Measurements from ENCODE around the gene MRAS.

MRAS gene

GRCh38 chr3:138336454-138336999, 11.9 kb upstream of the MRAS start:
- no peak for DNase-seq (ENCODE audit: low read depth)

GRCh38 chr3:138338244-138338643, 10.1 kb upstream of the MRAS start:
- DNase-seq (ENCODE audit: low read depth) = no peak
- H3K4me3 ChIP-seq (ENCODE audit: control insufficient read depth, low read depth, low read length) = no peak overlapping the region
- no peak for TF ChIP-seq CTCF (conservative IDR thresholded peaks at IDR 0.05; ENCODE audit: control insufficient read depth, insufficient read depth, low read depth, low read length)

More at GRCh38 chr3:138336454-138336999, 11.9 kb upstream of the MRAS start:
- no peak overlapping the region for H3K4me3 ChIP-seq (ENCODE audit: control insufficient read depth, low read depth, low read length)
- TF ChIP-seq CTCF (conservative IDR thresholded peaks at IDR 0.05; ENCODE audit: control insufficient read depth, insufficient read depth, low read depth, low read length) = no peak

GRCh38 chr3:138338811-138339210, 9.6 kb upstream of the MRAS start:
- no peak for DNase-seq (ENCODE audit: low read depth)
- no peak for TF ChIP-seq CTCF (conservative IDR thresholded peaks at IDR 0.05; ENCODE audit: control insufficient read depth, insufficient read depth, low read depth, low read length)
- no peak overlapping the region for H3K4me3 ChIP-seq (ENCODE audit: control insufficient read depth, low read depth, low read length)

- TF ChIP-seq CTCF (conservative IDR thresholded peaks at IDR 0.05; ENCODE audit: control insufficient read depth, insufficient read depth, low read depth, low read length) = no peak
These were observed 7.9 kb upstream of the MRAS start for GRCh38 chr3:138340511-138340910.

GRCh38 chr3:138344754-138345153, 3.6 kb upstream of the MRAS start:
- no peak overlapping the region for H3K4me3 ChIP-seq (ENCODE audit: control insufficient read depth, low read depth, low read length)
- DNase-seq (ENCODE audit: low read depth) = no peak
- no peak for TF ChIP-seq CTCF (conservative IDR thresholded peaks at IDR 0.05; ENCODE audit: control insufficient read depth, insufficient read depth, low read depth, low read length)

More at GRCh38 chr3:138340511-138340910, 7.9 kb upstream of the MRAS start:
- H3K4me3 ChIP-seq (ENCODE audit: control insufficient read depth, low read depth, low read length) = no peak overlapping the region
- DNase-seq (ENCODE audit: low read depth) = no peak

GRCh38 chr3:138348754-138349739, 668 bp downstream of the MRAS start:
- H3K4me3 ChIP-seq (ENCODE audit: control insufficient read depth, low read depth, low read length) = peak overlapping the region; percentile 72
- no peak for TF ChIP-seq CTCF (conservative IDR thresholded peaks at IDR 0.05; ENCODE audit: control insufficient read depth, insufficient read depth, low read depth, low read length)
- DNase-seq (ENCODE audit: low read depth) = peak; percentile 33

Measured in fibroblast of mammary gland (primary cell).